ENCODE measurements around the gene DGKZ. TPM values are rescaled to one million over a fixed set of nuclear protein-coding genes. Genes with fewer than 3 reads are reported as not detected.

DGKZ gene
- total RNA-seq, 1 donor from 2014 or later = 78.8 TPM

DNA sequence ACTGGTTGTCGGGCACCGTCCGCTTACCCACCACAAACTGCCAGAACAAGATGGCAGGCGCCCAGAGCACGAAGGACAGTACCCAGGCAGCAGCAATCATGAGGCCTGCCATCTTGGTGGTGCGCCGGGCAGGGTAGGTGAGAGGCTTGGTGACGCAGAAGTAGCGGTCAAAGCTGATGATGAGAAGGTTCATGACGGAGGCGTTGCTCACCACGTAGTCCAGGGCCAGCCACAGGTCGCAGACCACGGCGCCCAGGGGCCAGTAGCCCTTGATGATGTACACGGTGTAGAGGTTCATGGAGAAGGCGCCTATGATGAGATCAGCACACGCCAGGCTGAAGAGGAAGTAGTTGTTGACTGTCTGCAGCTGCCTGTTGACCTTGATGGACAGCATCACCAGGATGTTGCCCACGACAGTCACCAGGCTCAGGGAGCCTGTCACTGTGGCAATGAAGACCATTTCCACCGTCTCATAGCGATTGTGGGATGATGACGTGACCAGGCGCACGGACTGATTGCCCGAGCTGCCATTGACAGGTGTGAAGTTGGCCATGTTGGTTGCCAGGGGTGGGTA, 38.8 kb downstream of the DGKZ start:
- Histone ChIP-seq H3K4me1 (peaks cover 36% of the 10 kb centered on the region), H3K4me3 (no peak overlapping the region), H3K27me3 (peaks cover 5% of the 10 kb centered on the region), H3K36me3 (no peaks in the 10 kb centered on the region), H3K27ac (no peak overlapping the region), H3K9me3 (no peaks in the 10 kb centered on the region)
- DNase-seq (ENCODE audit: extremely low spot score in 2 of 2) = no peak
- intact Hi-C loops (cut with DNase I) = loop anchor here (5.0 to 10.0 kb wide), 2 partner anchors 146 to 229 kb away; partner anchors contain the start of genes ATG13 and HARBI1
- TF ChIP-seq POLR2A (IDR thresholded peaks at IDR 0.05) (no peak), POLR2AphosphoS5 (IDR thresholded peaks at IDR 0.05; ENCODE audit: insufficient read depth in 1 of 2, low read depth in 1 of 2) (no peak)
- TF ChIP-seq, protein P1, sequence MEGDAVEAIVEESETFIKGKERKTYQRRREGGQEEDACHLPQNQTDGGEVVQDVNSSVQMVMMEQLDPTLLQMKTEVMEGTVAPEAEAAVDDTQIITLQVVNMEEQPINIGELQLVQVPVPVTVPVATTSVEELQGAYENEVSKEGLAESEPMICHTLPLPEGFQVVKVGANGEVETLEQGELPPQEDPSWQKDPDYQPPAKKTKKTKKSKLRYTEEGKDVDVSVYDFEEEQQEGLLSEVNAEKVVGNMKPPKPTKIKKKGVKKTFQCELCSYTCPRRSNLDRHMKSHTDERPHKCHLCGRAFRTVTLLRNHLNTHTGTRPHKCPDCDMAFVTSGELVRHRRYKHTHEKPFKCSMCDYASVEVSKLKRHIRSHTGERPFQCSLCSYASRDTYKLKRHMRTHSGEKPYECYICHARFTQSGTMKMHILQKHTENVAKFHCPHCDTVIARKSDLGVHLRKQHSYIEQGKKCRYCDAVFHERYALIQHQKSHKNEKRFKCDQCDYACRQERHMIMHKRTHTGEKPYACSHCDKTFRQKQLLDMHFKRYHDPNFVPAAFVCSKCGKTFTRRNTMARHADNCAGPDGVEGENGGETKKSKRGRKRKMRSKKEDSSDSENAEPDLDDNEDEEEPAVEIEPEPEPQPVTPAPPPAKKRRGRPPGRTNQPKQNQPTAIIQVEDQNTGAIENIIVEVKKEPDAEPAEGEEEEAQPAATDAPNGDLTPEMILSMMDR (IDR thresholded peaks at IDR 0.05) = no peak

DNA sequence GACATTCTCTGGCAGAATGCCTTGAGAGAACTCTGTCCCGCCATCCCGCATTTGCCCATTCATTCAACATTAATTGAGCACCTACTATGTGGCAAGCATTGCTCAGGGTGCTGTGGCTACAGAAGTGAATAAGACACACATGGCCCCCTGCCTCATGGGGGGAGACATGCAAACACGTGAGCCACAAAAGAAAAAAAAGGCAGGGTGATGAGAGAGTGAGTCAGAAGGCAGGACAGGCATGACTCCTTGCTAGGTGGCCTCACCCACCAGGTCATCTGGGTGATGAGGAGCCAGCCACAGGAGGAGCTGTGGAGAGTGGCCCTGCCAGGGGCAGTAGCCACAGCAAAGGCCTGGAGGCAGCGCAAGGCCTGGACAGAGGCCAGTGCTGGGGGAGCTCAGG, 39.4 kb downstream of the DGKZ start:
- Histone ChIP-seq H3K27me3 (peaks cover 6% of the 10 kb centered on the region), H3K4me1 (peaks cover 37% of the 10 kb centered on the region), H3K36me3 (no peaks in the 10 kb centered on the region), H3K4me3 (no peak overlapping the region), H3K9me3 (no peaks in the 10 kb centered on the region), H3K27ac (no peak overlapping the region)
- TF ChIP-seq, protein P1 (IDR thresholded peaks at IDR 0.05) = no peak
- no peak for TF ChIP-seq POLR2A (IDR thresholded peaks at IDR 0.05)
- TF ChIP-seq POLR2AphosphoS5 (IDR thresholded peaks at IDR 0.05; ENCODE audit: insufficient read depth in 1 of 2, low read depth in 1 of 2) = no peak
- DNase-seq (ENCODE audit: extremely low spot score in 2 of 2) = no peak
- intact Hi-C loops (cut with DNase I) = loop anchor here (5.0 to 10.0 kb wide), 2 partner anchors 146 to 228 kb away; partner anchors contain the start of genes ATG13 and HARBI1

- H3K9me3 ChIP-seq = no peaks in the 10 kb centered on the region
- intact Hi-C loops (cut with DNase I) = loop anchor here (5.0 to 10.0 kb wide), 2 partner anchors 145 to 227 kb away; partner anchors contain the start of genes ATG13 and HARBI1
- H3K4me1 ChIP-seq = peaks cover 38% of the 10 kb centered on the region
- no peaks in the 10 kb centered on the region for H3K36me3 ChIP-seq
- TF ChIP-seq POLR2AphosphoS5 (IDR thresholded peaks at IDR 0.05; ENCODE audit: insufficient read depth in 1 of 2, low read depth in 1 of 2) (no peak), POLR2A (IDR thresholded peaks at IDR 0.05) (no peak)
- TF ChIP-seq, protein P1 (IDR thresholded peaks at IDR 0.05) = no peak
- no peak overlapping the region for H3K4me3 ChIP-seq
- H3K27me3 ChIP-seq = peaks cover 13% of the 10 kb centered on the region
- DNase-seq (ENCODE audit: extremely low spot score in 2 of 2) = no peak
- H3K27ac ChIP-seq = no peak overlapping the region
Measured at GRCh38 chr11:46387456-46387855, 40.2 kb downstream of the DGKZ start.

- no peak overlapping the region for H3K27ac ChIP-seq
- H3K4me3 ChIP-seq = no peak overlapping the region
- intact Hi-C loops (cut with DNase I) = loop anchor here (5.0 to 10.0 kb wide), 2 partner anchors 144 to 227 kb away; partner anchors contain the start of genes ATG13 and HARBI1
- peaks cover 38% of the 10 kb centered on the region for H3K4me1 ChIP-seq
- DNase-seq (ENCODE audit: extremely low spot score in 2 of 2) = no peak
- no peaks in the 10 kb centered on the region for H3K36me3 ChIP-seq
- TF ChIP-seq POLR2AphosphoS5 (IDR thresholded peaks at IDR 0.05; ENCODE audit: insufficient read depth in 1 of 2, low read depth in 1 of 2) (no peak), POLR2A (IDR thresholded peaks at IDR 0.05) (no peak)
- TF ChIP-seq, protein P1 (IDR thresholded peaks at IDR 0.05) = no peak
- no peaks in the 10 kb centered on the region for H3K9me3 ChIP-seq
- peaks cover 13% of the 10 kb centered on the region for H3K27me3 ChIP-seq
Measured at GRCh38 chr11:46387919-46388618, 40.8 kb downstream of the DGKZ start.

All from vagina (tissue), 2 donors.